ENCODE results near the gene TMX1.

Gene TMX1

DNA sequence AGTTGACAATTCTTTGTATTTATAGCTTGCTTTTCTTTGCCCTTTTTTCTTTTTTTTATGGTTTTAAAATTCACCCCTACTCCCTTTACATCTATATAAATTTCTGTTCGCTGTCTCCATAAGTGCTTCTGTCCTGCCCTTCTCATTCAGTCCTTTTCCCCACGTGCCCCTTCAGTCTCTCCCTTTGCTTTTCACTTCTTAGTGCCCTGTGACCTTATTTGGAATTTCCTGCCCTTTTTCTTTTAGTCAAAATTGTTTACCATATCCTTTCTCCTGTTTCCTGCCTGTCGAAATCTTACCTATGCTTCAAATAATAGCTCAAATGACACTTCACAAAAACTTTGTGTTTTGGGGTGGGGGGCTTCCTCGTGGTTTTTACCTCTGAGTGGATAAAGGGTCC is 6.0 kb downstream of the TMX1 start:
- TF ChIP-seq, protein P1, sequence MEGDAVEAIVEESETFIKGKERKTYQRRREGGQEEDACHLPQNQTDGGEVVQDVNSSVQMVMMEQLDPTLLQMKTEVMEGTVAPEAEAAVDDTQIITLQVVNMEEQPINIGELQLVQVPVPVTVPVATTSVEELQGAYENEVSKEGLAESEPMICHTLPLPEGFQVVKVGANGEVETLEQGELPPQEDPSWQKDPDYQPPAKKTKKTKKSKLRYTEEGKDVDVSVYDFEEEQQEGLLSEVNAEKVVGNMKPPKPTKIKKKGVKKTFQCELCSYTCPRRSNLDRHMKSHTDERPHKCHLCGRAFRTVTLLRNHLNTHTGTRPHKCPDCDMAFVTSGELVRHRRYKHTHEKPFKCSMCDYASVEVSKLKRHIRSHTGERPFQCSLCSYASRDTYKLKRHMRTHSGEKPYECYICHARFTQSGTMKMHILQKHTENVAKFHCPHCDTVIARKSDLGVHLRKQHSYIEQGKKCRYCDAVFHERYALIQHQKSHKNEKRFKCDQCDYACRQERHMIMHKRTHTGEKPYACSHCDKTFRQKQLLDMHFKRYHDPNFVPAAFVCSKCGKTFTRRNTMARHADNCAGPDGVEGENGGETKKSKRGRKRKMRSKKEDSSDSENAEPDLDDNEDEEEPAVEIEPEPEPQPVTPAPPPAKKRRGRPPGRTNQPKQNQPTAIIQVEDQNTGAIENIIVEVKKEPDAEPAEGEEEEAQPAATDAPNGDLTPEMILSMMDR (IDR thresholded peaks at IDR 0.05; ENCODE audit: unreplicated experiment in 3 of 3): no peak
- Mint-ChIP-seq H3K27me3 (ENCODE audit: low read depth) (no peaks in the 10 kb centered on the region), H3K27ac (peak overlapping the region in 1 of 3 experiments; percentile 3), H3K9me3 (no peaks in the 10 kb centered on the region), H3K36me3 (ENCODE audit: low read depth) (peaks cover 53% of the 10 kb centered on the region), H3K4me3 (no peak overlapping the region), H3K4me1 (peaks cover 9% of the 10 kb centered on the region)

GRCh38 chr14:51248016-51248987 is 8.3 kb downstream of the TMX1 start:
- TF ChIP-seq, protein P1 (IDR thresholded peaks at IDR 0.05; ENCODE audit: unreplicated experiment in 3 of 3): no peak
- Mint-ChIP-seq H3K9me3 (no peaks in the 10 kb centered on the region), H3K4me1 (no peaks in the 10 kb centered on the region), H3K4me3 (no peak overlapping the region), H3K27ac (no peak overlapping the region), H3K27me3 (ENCODE audit: low read depth) (no peaks in the 10 kb centered on the region), H3K36me3 (ENCODE audit: low read depth) (peaks cover 75% of the 10 kb centered on the region)

DNA sequence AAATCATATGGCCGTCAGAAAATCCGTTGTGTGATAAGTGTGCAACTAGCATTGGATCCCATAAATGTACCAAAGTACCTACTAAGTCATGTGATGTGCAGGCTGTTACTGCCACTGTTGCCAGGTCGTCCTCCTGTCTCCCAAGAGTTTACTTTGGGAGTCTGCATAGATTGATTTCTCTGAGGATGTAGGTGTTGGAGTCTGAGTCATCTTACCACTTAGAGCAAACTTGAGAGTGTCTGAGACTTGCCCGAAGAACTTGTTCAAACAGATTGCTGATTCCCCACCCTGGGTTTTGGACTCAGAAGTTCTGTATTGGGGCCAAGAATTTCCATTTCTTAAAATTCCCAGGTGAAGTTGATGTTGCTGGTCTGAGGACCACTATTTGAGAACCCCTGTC is 11.4 kb downstream of the TMX1 start:
- TF ChIP-seq, protein P1 (IDR thresholded peaks at IDR 0.05; ENCODE audit: unreplicated experiment in 3 of 3): no peak
- Mint-ChIP-seq H3K36me3 (ENCODE audit: low read depth) (peaks cover 74% of the 10 kb centered on the region), H3K27ac (no peak overlapping the region), H3K4me1 (no peaks in the 10 kb centered on the region), H3K4me3 (no peak overlapping the region), H3K27me3 (ENCODE audit: low read depth) (no peaks in the 10 kb centered on the region), H3K9me3 (no peaks in the 10 kb centered on the region)

DNA sequence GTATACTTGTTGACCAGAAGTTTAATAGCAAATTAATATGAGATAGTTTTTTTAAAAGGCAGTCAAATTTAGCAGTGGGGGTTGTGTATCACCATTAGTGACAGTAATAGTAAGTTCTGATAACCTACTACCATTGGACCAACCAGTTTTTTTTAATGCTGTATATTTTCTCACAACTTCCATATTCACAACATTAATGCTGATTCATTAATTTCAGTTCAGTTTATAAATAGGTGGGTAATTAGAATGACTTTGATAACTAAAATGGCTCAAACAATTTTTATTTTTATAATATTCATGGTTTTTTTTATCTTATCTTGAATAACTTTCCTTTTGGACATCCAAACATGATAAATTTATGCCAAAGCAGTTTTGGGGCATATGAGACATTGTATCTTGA is 13.8 kb downstream of the TMX1 start:
- TF ChIP-seq, protein P1 (IDR thresholded peaks at IDR 0.05; ENCODE audit: unreplicated experiment in 3 of 3): no peak
- Mint-ChIP-seq H3K9me3 (peaks cover 2% of the 10 kb centered on the region), H3K27ac (no peak overlapping the region), H3K4me3 (no peak overlapping the region), H3K36me3 (ENCODE audit: low read depth) (peaks cover 74% of the 10 kb centered on the region), H3K27me3 (ENCODE audit: low read depth) (no peaks in the 10 kb centered on the region), H3K4me1 (no peaks in the 10 kb centered on the region)

GRCh38 chr14:51258280-51258679 is 18.2 kb downstream of the TMX1 start:
- H3K36me3 Mint-ChIP-seq (ENCODE audit: low read depth): peaks cover 52% of the 10 kb centered on the region

More at GRCh38 chr14:51258280-51258679, 18.2 kb downstream of the TMX1 start:
- Mint-ChIP-seq H3K9me3 (peaks cover 4% of the 10 kb centered on the region), H3K4me3 (no peak overlapping the region), H3K27me3 (ENCODE audit: low read depth) (no peaks in the 10 kb centered on the region), H3K27ac (no peak overlapping the region), H3K4me1 (peaks cover 5% of the 10 kb centered on the region)
- TF ChIP-seq, protein P1 (IDR thresholded peaks at IDR 0.05; ENCODE audit: unreplicated experiment in 3 of 3): no peak
